ENCODE results near the gene AGRN.

DNA sequence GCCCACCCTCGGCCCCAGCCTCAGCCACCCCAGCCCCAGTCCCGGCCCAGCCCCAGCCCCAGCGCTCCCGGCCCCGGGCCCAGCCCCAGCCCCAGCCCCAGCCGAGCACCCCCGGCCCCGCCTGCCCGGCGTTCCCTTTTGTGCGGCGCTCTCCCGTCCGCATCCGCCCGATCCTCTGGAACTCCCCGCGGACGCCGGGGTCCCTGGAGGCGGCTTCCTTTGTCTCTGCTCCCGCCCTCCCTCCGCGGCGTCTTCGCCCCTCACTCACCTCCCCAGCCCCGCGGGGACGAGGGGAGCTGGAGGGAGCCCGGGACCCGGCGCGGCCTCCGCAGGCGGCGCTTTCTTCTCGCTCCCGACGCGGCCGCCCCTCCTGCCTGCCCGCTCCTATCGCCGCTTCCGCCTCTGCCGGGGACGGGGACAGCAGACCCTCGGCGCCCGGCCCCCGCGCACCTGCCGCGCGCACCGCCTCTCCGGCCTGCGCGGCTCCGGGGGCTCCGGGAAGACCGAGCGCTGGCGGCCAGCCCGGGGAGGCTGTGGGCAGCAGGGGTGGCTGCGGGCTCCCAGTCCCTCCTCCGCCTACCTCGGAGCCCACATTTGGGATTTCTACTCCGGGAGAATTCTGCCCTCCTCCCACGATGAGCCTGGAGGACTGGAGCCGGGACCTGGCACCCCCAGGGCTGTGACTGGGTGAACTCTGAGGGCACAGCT lies 14.0 kb downstream of the AGRN start:
- no peak for TF ChIP-seq POLR2A (IDR thresholded peaks at IDR 0.05)
- TF ChIP-seq, protein P1, sequence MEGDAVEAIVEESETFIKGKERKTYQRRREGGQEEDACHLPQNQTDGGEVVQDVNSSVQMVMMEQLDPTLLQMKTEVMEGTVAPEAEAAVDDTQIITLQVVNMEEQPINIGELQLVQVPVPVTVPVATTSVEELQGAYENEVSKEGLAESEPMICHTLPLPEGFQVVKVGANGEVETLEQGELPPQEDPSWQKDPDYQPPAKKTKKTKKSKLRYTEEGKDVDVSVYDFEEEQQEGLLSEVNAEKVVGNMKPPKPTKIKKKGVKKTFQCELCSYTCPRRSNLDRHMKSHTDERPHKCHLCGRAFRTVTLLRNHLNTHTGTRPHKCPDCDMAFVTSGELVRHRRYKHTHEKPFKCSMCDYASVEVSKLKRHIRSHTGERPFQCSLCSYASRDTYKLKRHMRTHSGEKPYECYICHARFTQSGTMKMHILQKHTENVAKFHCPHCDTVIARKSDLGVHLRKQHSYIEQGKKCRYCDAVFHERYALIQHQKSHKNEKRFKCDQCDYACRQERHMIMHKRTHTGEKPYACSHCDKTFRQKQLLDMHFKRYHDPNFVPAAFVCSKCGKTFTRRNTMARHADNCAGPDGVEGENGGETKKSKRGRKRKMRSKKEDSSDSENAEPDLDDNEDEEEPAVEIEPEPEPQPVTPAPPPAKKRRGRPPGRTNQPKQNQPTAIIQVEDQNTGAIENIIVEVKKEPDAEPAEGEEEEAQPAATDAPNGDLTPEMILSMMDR (IDR thresholded peaks at IDR 0.05) = no peak
